IPS DF 6.9 (cell line): Measurements from ENCODE around the gene MLPH.

Source experiments
- DNase-seq: peaks from one replicate; pipeline ENCODE4 v3.0.0-alpha.2; 2013; ENCODE audit warnings: low read depth, low spot score
- H3K27ac ChIP-seq: one replicate; pipeline ENCODE4 v1.5.1; 2013; ENCODE audit warnings: low read length, control low read depth
- H3K27me3 ChIP-seq: 2 replicates; pipeline ENCODE4 v1.6.1; 2013; ENCODE audit warnings: mild to moderate bottlenecking, low read length; ENCODE audit not compliant: control insufficient read depth, insufficient read depth
- H3K36me3 ChIP-seq: 2 replicates; pipeline ENCODE4 v1.6.1; 2013; ENCODE audit warnings: low read length; ENCODE audit not compliant: control insufficient read depth, insufficient read depth
- H3K4me1 ChIP-seq: 2 replicates; pipeline ENCODE4 v1.6.1; 2013; ENCODE audit warnings: low read length; ENCODE audit not compliant: control insufficient read depth, insufficient read depth
- H3K4me3 ChIP-seq: 2 replicates; pipeline ENCODE4 v1.5.1; 2013; ENCODE audit warnings: mild to moderate bottlenecking, low read length
- H3K9me3 ChIP-seq: 2 replicates; pipeline ENCODE4 v1.6.1; 2013; ENCODE audit warnings: low read length, inconsistent platforms; ENCODE audit not compliant: control insufficient read depth, insufficient read depth
- WGBS: extraction: QIAGEN DNeasy Blood & Tissue Kit; methylation state at CpG from one replicate; pipeline ENCODE4 v1.1.7; 2013; ENCODE audit warnings: mixed read lengths, missing lambda C conversion rate; ENCODE audit not compliant: insufficient read length, insufficient coverage; 5-methylcytosine and 5-hydroxymethylcytosine counted together

The MLPH gene

GRCh38 chr2:237596520-237597195, 109.6 kb downstream of the MLPH start:
- Histone ChIP-seq H3K27me3 (no peaks in the 10 kb centered on the region), H3K27ac (no peak overlapping the region), H3K4me1 (peaks cover 19% of the 10 kb centered on the region), H3K36me3 (no peaks in the 10 kb centered on the region), H3K9me3 (no peaks in the 10 kb centered on the region), H3K4me3 (no peak overlapping the region)
- no peak for DNase-seq
- no CpG with 5 or more reads among the region's 13 CpGs for WGBS

- DNase-seq = no peak
- no peak overlapping the region for H3K4me3 ChIP-seq
- H3K4me1 ChIP-seq = peaks cover 21% of the 10 kb centered on the region
- H3K36me3 ChIP-seq = no peaks in the 10 kb centered on the region
- no peaks in the 10 kb centered on the region for H3K9me3 ChIP-seq
- no peak overlapping the region for H3K27ac ChIP-seq
- no CpG with 5 or more reads among the region's 29 CpGs for WGBS
- no peaks in the 10 kb centered on the region for H3K27me3 ChIP-seq
These were observed 110.4 kb downstream of the MLPH start for GRCh38 chr2:237597196-237598145.

GRCh38 chr2:237598468-237599208, 111.6 kb downstream of the MLPH start:
- Histone ChIP-seq H3K4me3 (no peak overlapping the region), H3K27me3 (no peaks in the 10 kb centered on the region), H3K4me1 (peaks cover 19% of the 10 kb centered on the region), H3K27ac (no peak overlapping the region), H3K9me3 (no peaks in the 10 kb centered on the region), H3K36me3 (no peaks in the 10 kb centered on the region)
- no CpG with 5 or more reads among the region's 14 CpGs for WGBS
- no peak for DNase-seq

- H3K36me3 ChIP-seq = no peaks in the 10 kb centered on the region
- no peaks in the 10 kb centered on the region for H3K27me3 ChIP-seq
- peaks cover 14% of the 10 kb centered on the region for H3K4me1 ChIP-seq
- no CpG with 5 or more reads among the region's 9 CpGs for WGBS
- no peaks in the 10 kb centered on the region for H3K9me3 ChIP-seq
- no peak overlapping the region for H3K27ac ChIP-seq
- H3K4me3 ChIP-seq = no peak overlapping the region
- DNase-seq = no peak
These were observed 112.5 kb downstream of the MLPH start for GRCh38 chr2:237599465-237600110.

GRCh38 chr2:237600205-237600846, 113.3 kb downstream of the MLPH start:
- Histone ChIP-seq H3K4me1 (peaks cover 12% of the 10 kb centered on the region), H3K27ac (no peak overlapping the region), H3K4me3 (no peak overlapping the region), H3K9me3 (no peaks in the 10 kb centered on the region), H3K27me3 (no peaks in the 10 kb centered on the region), H3K36me3 (no peaks in the 10 kb centered on the region)
- DNase-seq = no peak
- no CpG with 5 or more reads among the region's 16 CpGs for WGBS

- no peaks in the 10 kb centered on the region for H3K36me3 ChIP-seq
- no peaks in the 10 kb centered on the region for H3K27me3 ChIP-seq
- no peak overlapping the region for H3K27ac ChIP-seq
- no peak for DNase-seq
- H3K4me1 ChIP-seq = peaks cover 11% of the 10 kb centered on the region; the same call in 1 of the 2 replicates
- H3K9me3 ChIP-seq = no peaks in the 10 kb centered on the region
- H3K4me3 ChIP-seq = no peak overlapping the region
- no CpG with 5 or more reads among the region's 14 CpGs for WGBS
These were observed 114.5 kb downstream of the MLPH start for GRCh38 chr2:237601453-237602116.

- Histone ChIP-seq H3K9me3 (no peaks in the 10 kb centered on the region), H3K27ac (no peak overlapping the region), H3K4me3 (no peak overlapping the region), H3K4me1 (peaks cover 11% of the 10 kb centered on the region; the same call in 1 of the 2 replicates), H3K36me3 (no peaks in the 10 kb centered on the region), H3K27me3 (no peaks in the 10 kb centered on the region)
- no CpG with 5 or more reads among the region's 7 CpGs for WGBS
- no peak for DNase-seq
These were observed 115.4 kb downstream of the MLPH start for GRCh38 chr2:237602409-237602808.

GRCh38 chr2:237603049-237603717, 116.1 kb downstream of the MLPH start:
- no peaks in the 10 kb centered on the region for H3K9me3 ChIP-seq
- peaks cover 8% of the 10 kb centered on the region; the same call in 1 of the 2 replicates for H3K4me1 ChIP-seq
- no peak for DNase-seq
- no peaks in the 10 kb centered on the region for H3K36me3 ChIP-seq
- no CpG with 5 or more reads among the region's 13 CpGs for WGBS
- H3K27me3 ChIP-seq = no peaks in the 10 kb centered on the region
- H3K27ac ChIP-seq = no peak overlapping the region
- H3K4me3 ChIP-seq = no peak overlapping the region

GRCh38 chr2:237603718-237604362, 116.8 kb downstream of the MLPH start:
- Histone ChIP-seq H3K4me1 (peaks cover 8% of the 10 kb centered on the region; the same call in 1 of the 2 replicates), H3K36me3 (no peaks in the 10 kb centered on the region), H3K27me3 (no peaks in the 10 kb centered on the region), H3K4me3 (no peak overlapping the region), H3K9me3 (no peaks in the 10 kb centered on the region), H3K27ac (no peak overlapping the region)
- no CpG with 5 or more reads among the region's 15 CpGs for WGBS
- no peak for DNase-seq
